Lower leg skin (tissue), 3 donors: Measurements from ENCODE around the gene ABCD2.

Experiments used
- POLR2A ChIP-seq, 2 donors: fragments of 450-650 bp; IDR thresholded peaks; one replicate each; pipeline ENCODE4 v1.6.1; 2016 to 2017; ENCODE audit warnings: antibody characterized with exemption in 2 of 2, mild to moderate bottlenecking in 1 of 2, moderate library complexity in 1 of 2
- TF ChIP-seq, protein P1 (sequence below), 3 donors: fragments of 450-650 bp; IDR thresholded peaks; one replicate each; pipeline ENCODE4 v1.5.1; 2016; ENCODE audit warnings: antibody characterized with exemption in 3 of 3, mild to moderate bottlenecking in 3 of 3, moderate library complexity in 2 of 3

GRCh38 chr12:39581592-39581991, 38.0 kb downstream of the ABCD2 start:
- TF ChIP-seq, protein P1, sequence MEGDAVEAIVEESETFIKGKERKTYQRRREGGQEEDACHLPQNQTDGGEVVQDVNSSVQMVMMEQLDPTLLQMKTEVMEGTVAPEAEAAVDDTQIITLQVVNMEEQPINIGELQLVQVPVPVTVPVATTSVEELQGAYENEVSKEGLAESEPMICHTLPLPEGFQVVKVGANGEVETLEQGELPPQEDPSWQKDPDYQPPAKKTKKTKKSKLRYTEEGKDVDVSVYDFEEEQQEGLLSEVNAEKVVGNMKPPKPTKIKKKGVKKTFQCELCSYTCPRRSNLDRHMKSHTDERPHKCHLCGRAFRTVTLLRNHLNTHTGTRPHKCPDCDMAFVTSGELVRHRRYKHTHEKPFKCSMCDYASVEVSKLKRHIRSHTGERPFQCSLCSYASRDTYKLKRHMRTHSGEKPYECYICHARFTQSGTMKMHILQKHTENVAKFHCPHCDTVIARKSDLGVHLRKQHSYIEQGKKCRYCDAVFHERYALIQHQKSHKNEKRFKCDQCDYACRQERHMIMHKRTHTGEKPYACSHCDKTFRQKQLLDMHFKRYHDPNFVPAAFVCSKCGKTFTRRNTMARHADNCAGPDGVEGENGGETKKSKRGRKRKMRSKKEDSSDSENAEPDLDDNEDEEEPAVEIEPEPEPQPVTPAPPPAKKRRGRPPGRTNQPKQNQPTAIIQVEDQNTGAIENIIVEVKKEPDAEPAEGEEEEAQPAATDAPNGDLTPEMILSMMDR (IDR thresholded peaks at IDR 0.05): no peak
- no peak for TF ChIP-seq POLR2A (IDR thresholded peaks at IDR 0.05)
